GM23338 (cell line): Measurements from ENCODE around the gene TMEM25. TPM values are rescaled to one million over a fixed set of nuclear protein-coding genes. Genes with fewer than 3 reads are reported as not detected.

ENCODE experiments used
- ATAC-seq: fragments of 200-7000 bp; cut with Tn5 transposase; 3 replicates; pipeline ENCODE4 v1.9.1; 2020
- DNase-seq: peaks from one replicate; pipeline ENCODE4 v3.0.0-alpha.2; 2015; ENCODE audit warnings: low spot score
- H2AFZ ChIP-seq: fragments of 200-600 bp; sonication (generic); 2 replicates; pipeline ENCODE4 v1.8.0; 2016; ENCODE audit warnings: antibody characterized with exemption, mild to moderate bottlenecking, moderate library complexity
- H3F3A ChIP-seq: fragments of 200-600 bp; sonication (generic); replicated peaks from 2 replicates; pipeline ENCODE4 v1.8.0; 2017; ENCODE audit warnings: antibody characterized with exemption, mixed run types, low read depth
- H3K27ac ChIP-seq: fragments of 200-600 bp; sonication (generic); 2 replicates; pipeline ENCODE4 v1.6.1; 2016; ENCODE audit warnings: low read depth
- H3K27me3 ChIP-seq: fragments of 200-600 bp; sonication (generic); 2 replicates; pipeline ENCODE4 v1.8.0; 2016; ENCODE audit warnings: mild to moderate bottlenecking, mixed run types, moderate library complexity; ENCODE audit not compliant: insufficient read depth
- H3K36me3 ChIP-seq: fragments of 200-600 bp; sonication (generic); 2 replicates; pipeline ENCODE4 v1.8.0; 2016; ENCODE audit warnings: mild to moderate bottlenecking; ENCODE audit not compliant: insufficient read depth
- H3K4me1 ChIP-seq: fragments of 200-600 bp; sonication (generic); 2 replicates; pipeline ENCODE4 v1.8.0; 2016; ENCODE audit warnings: mild to moderate bottlenecking, moderate library complexity; ENCODE audit not compliant: insufficient read depth
- H3K4me2 ChIP-seq: fragments of 200-600 bp; sonication (generic); 2 replicates; pipeline ENCODE4 v1.7.1; 2017; ENCODE audit warnings: mixed run types
- H3K4me3 ChIP-seq: fragments of 200-600 bp; sonication (generic); 2 replicates; pipeline ENCODE4 v1.6.1; 2016; ENCODE audit warnings: mixed run types
- H3K79me2 ChIP-seq: fragments of 200-600 bp; sonication (generic); replicated peaks from 2 replicates; pipeline ENCODE4 v1.8.0; 2017; ENCODE audit warnings: mild to moderate bottlenecking; ENCODE audit not compliant: insufficient read depth
- H3K9me2 ChIP-seq: fragments of 200-600 bp; sonication (generic); 2 replicates; pipeline ENCODE4 v1.8.0; 2017; ENCODE audit not compliant: insufficient read depth
- H4K20me1 ChIP-seq: fragments of 200-600 bp; sonication (generic); replicated peaks from 2 replicates; pipeline ENCODE4 v1.8.0; 2017; ENCODE audit warnings: mild to moderate bottlenecking; ENCODE audit not compliant: insufficient read depth
- H3K27ac Mint-ChIP-seq: 2 replicates; pipeline ENCODE4 v1.8.0; 2020; ENCODE audit warnings: inconsistent platforms, mild to moderate bottlenecking, moderate library complexity, mixed read lengths
- H3K27me3 Mint-ChIP-seq: 3 replicates; pipeline ENCODE4 v1.8.0; 2022; ENCODE audit warnings: low read depth, mild to moderate bottlenecking, moderate library complexity, mixed read lengths, inconsistent platforms; ENCODE audit not compliant: insufficient read depth, poor library complexity
- H3K36me3 Mint-ChIP-seq: 3 replicates; pipeline ENCODE4 v1.8.0; 2021; ENCODE audit warnings: low read depth, mild to moderate bottlenecking, inconsistent platforms, moderate library complexity, mixed read lengths
- H3K4me1 Mint-ChIP-seq: 3 replicates; pipeline ENCODE4 v1.8.0; 2020; ENCODE audit warnings: mild to moderate bottlenecking, inconsistent platforms, mixed read lengths
- H3K4me3 Mint-ChIP-seq: 3 replicates; pipeline ENCODE4 v1.8.0; 2021; ENCODE audit warnings: moderate library complexity, mild to moderate bottlenecking, inconsistent platforms, mixed read lengths
- H3K9me3 Mint-ChIP-seq: 3 replicates; pipeline ENCODE4 v1.8.0; 2020; ENCODE audit warnings: moderate library complexity, mild to moderate bottlenecking, inconsistent platforms, mixed read lengths
- CTCF ChIP-seq, 2 experiments: fragments of 200-600 bp in 1 of 2; sonication (generic) in 1 of 2; conservative IDR thresholded peaks; 2 replicates each; pipeline versions ENCODE4 v1.5.1 to v1.6.1; 2016 to 2017; ENCODE audit warnings: antibody characterized with exemption in 2 of 2, low read depth in 2 of 2, mild to moderate bottlenecking in 2 of 2, moderate library complexity in 1 of 2
- POLR2AphosphoS5 ChIP-seq: IDR thresholded peaks from 2 replicates; pipeline ENCODE4 v1.6.1; 2016; ENCODE audit warnings: antibody characterized with exemption, low read depth
- REST ChIP-seq: IDR thresholded peaks from one replicate; pipeline ENCODE4 v1.6.1; 2018; ENCODE audit warnings: antibody characterized with exemption; ENCODE audit not compliant: unreplicated experiment
- STAT1 ChIP-seq: IDR thresholded peaks from one replicate; pipeline ENCODE4 v1.6.1; 2016; ENCODE audit warnings: antibody characterized with exemption; ENCODE audit not compliant: unreplicated experiment
- ZNF331 ChIP-seq: fragments of 250-450 bp; sonication (Bioruptor Pico); IDR thresholded peaks from 2 replicates; pipeline ENCODE4 v1.5.0; 2020; ENCODE audit warnings: low read depth, mild to moderate bottlenecking, moderate library complexity
- ZNF462 ChIP-seq: fragments of 250-450 bp; sonication (Bioruptor Pico); IDR thresholded peaks from 2 replicates; pipeline ENCODE4 v1.5.0; 2020; ENCODE audit warnings: mild to moderate bottlenecking, moderate library complexity
- polyA plus RNA-seq: library from polyadenylated mRNA; unstranded; fragments of >200 nt; fragmentation: Nextera tagmentation; extraction: Ambion mirVana; gene quantifications from 2 replicates; pipeline ENCODE4 v1.2.1, GENCODE V29; 2016
- total RNA-seq: library from RNA; depleted of rRNA; stranded (reverse); fragments of >200 nt; shearing (Covaris generic); gene quantifications from 2 replicates; pipeline ENCODE4 v1.2.3, GENCODE V29; 2014

Gene TMEM25
- total and polyA plus RNA-seq, 2 experiments from 2014 or later = 11.7 to 17.7 TPM

- TF ChIP-seq ZNF462 (CRISPR knock-in tag) = no peak
- no peak for TF ChIP-seq CTCF (conservative IDR thresholded peaks at IDR 0.05; ENCODE audit: low read depth in 2 of 2)
Measured at GRCh38 chr11:118521892-118522311, 9.1 kb upstream of the TMEM25 start (continued).

- Histone ChIP-seq H3K27me3 (no peaks in the 10 kb centered on the region), H3K36me3 (peaks cover 40% of the 10 kb centered on the region), H3K9me2 (no peaks in the 10 kb centered on the region; the same call in 1 of the 2 replicates), H3F3A (peaks cover 35% of the 10 kb centered on the region), H3K4me1 (no peaks in the 10 kb centered on the region; the same call in 1 of the 2 replicates), H2AFZ (no peak overlapping the region), H4K20me1 (peaks cover 12% of the 10 kb centered on the region), H3K79me2 (no peaks in the 10 kb centered on the region), H3K4me2 (no peak overlapping the region), H3K4me3 (no peak overlapping the region), H3K27ac (peak overlapping the region; percentile 50; the same call in 1 of the 2 replicates)
- TF ChIP-seq ZNF331 (CRISPR knock-in tag) (no peak), CTCF (conservative IDR thresholded peaks at IDR 0.05; ENCODE audit: low read depth in 2 of 2) (peak; percentile 50 to 66), REST (no peak), STAT1 (no peak), POLR2AphosphoS5 (no peak)
- H3K27ac Mint-ChIP-seq = no peak overlapping the region
- no peaks in the 10 kb centered on the region; the same call in 2 of the 3 replicates for H3K9me3 Mint-ChIP-seq
- no peak overlapping the region for H3K4me3 Mint-ChIP-seq
- H3K27me3 Mint-ChIP-seq = peaks cover 9% of the 10 kb centered on the region
- H3K36me3 Mint-ChIP-seq = peaks cover 61% of the 10 kb centered on the region
- peaks cover 10% of the 10 kb centered on the region; the same call in 2 of the 3 replicates for H3K4me1 Mint-ChIP-seq
- DNase-seq (peak; percentile 71), ATAC-seq (peak; percentile 80)
Measured at GRCh38 chr11:118522571-118523072, 8.4 kb upstream of the TMEM25 start.
